ENCODE results near the gene TACSTD2. TPM values are rescaled to one million over a fixed set of nuclear protein-coding genes. Genes with fewer than 3 reads are reported as not detected.

TACSTD2 gene
- total RNA-seq, 3 donors from 2014 or later, result 1.1 to 335 (median 230) TPM

DNA sequence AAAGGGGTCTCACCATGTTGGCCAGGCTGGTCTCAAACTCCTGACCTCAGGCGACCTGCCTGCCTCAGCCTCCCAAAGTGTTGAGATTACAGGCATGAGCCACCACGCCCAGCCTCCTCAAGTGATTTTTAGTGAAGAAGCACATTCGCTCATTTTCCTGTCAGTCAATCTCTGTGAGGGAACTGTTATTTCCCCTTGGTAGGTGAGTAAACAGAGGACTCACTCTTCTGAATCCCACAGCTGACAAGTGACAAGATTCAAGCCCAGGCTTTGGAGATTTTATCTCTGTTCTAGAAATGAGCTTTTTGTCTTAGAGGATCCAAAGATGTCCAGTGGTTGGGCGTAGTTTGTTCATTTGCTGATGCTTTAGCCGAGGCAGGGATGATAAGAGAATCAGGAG is 43.9 kb upstream of the TACSTD2 start:
- Histone ChIP-seq H3K4me1 (no peaks in the 10 kb centered on the region), H3K27me3 (no peaks in the 10 kb centered on the region), H3K36me3 (no peaks in the 10 kb centered on the region), H3K9me3 (no peaks in the 10 kb centered on the region), H3K27ac (peak overlapping the region; percentile 66 to 69), H3K4me3 (no peak overlapping the region)
- TF ChIP-seq POLR2AphosphoS5 (IDR thresholded peaks at IDR 0.05) (no peak), POLR2A (IDR thresholded peaks at IDR 0.05) (no peak)
- TF ChIP-seq, protein P1, sequence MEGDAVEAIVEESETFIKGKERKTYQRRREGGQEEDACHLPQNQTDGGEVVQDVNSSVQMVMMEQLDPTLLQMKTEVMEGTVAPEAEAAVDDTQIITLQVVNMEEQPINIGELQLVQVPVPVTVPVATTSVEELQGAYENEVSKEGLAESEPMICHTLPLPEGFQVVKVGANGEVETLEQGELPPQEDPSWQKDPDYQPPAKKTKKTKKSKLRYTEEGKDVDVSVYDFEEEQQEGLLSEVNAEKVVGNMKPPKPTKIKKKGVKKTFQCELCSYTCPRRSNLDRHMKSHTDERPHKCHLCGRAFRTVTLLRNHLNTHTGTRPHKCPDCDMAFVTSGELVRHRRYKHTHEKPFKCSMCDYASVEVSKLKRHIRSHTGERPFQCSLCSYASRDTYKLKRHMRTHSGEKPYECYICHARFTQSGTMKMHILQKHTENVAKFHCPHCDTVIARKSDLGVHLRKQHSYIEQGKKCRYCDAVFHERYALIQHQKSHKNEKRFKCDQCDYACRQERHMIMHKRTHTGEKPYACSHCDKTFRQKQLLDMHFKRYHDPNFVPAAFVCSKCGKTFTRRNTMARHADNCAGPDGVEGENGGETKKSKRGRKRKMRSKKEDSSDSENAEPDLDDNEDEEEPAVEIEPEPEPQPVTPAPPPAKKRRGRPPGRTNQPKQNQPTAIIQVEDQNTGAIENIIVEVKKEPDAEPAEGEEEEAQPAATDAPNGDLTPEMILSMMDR (IDR thresholded peaks at IDR 0.05), result no peak
- intact Hi-C loops (cut with DNase I; ENCODE audit: low total_unique reads), result no loop called here
- DNase-seq (ENCODE audit: low spot score in 2 of 2), result no peak

DNA sequence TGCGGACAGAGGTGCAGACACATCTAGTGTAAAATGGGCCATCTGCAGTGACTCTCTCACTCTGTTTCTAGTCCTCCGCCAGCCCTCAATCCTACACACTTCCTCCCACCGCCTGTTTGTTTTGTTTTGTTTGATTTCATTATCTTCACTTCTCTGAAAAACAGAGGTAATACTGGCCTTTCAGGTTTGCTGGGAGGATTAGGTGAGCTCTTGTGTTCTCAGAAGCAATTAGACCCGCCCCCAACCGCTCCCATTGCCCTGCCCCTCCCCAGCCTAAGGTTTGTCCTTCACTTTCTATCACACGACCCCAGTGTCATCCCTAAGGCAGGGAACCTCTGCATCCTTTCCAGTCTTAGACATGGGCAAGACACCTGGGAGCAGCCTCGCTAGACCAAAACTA is 43.2 kb upstream of the TACSTD2 start:
- Histone ChIP-seq H3K36me3 (no peaks in the 10 kb centered on the region), H3K27me3 (no peaks in the 10 kb centered on the region), H3K4me1 (no peaks in the 10 kb centered on the region), H3K4me3 (peak overlapping the region in 1 of 3 donors; percentile 8), H3K9me3 (no peaks in the 10 kb centered on the region), H3K27ac (peak overlapping the region; percentile 66 to 69)
- peak in 1 of 2 donors; percentile 58 for DNase-seq (ENCODE audit: low spot score in 2 of 2)
- intact Hi-C loops (cut with DNase I; ENCODE audit: low total_unique reads), result no loop called here
- no peak for TF ChIP-seq POLR2AphosphoS5 (IDR thresholded peaks at IDR 0.05)
- TF ChIP-seq POLR2A (IDR thresholded peaks at IDR 0.05), result no peak
- TF ChIP-seq, protein P1 (IDR thresholded peaks at IDR 0.05), result no peak

DNA sequence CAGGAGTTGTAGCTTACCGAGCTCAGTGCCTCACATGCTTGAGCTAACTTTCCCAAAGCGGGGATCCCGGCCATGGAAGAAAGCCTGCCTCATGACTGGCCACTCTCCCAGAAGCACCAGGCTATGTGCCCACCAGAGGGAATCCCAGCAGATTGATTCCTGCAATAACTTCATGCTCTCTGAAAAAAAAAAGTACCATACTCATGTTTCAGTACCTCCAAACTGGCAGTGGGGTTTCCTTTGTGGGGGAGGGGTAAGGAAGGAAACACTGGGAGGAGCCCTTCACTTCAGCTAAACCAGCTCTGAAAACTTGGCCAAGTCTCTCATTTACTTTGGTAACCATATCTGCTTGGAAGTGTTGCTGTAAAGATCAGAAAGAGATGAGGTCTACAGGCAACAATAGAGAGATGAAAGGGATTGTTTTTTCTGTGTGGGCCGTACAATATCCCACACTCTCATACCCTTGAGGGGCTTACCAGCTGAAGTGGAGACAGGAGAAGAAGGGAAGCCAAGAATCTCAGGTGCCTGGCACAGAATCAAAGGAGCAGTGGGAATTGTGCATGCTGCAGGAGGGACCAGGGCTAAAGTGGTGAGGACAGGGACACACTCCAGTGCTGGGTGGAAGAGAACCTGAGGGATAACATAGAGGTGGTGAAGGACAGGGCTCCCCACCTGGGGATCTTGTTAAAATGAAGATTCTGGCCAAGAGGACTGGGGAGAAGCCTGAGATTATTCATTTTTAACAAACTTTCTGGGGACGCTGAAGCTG is 42.4 kb upstream of the TACSTD2 start:
- no peak overlapping the region for H3K4me3 ChIP-seq
- DNase-seq (ENCODE audit: low spot score in 2 of 2), result no peak
- intact Hi-C loops (cut with DNase I; ENCODE audit: low total_unique reads), result no loop called here
- H3K4me1 ChIP-seq, result no peaks in the 10 kb centered on the region
- H3K36me3 ChIP-seq, result no peaks in the 10 kb centered on the region
- no peaks in the 10 kb centered on the region for H3K9me3 ChIP-seq
- H3K27ac ChIP-seq, result peak overlapping the region; percentile 66 to 69
- TF ChIP-seq POLR2A (IDR thresholded peaks at IDR 0.05) (no peak), POLR2AphosphoS5 (IDR thresholded peaks at IDR 0.05) (no peak)
- TF ChIP-seq, protein P1 (IDR thresholded peaks at IDR 0.05), result no peak
- H3K27me3 ChIP-seq, result no peaks in the 10 kb centered on the region

DNA sequence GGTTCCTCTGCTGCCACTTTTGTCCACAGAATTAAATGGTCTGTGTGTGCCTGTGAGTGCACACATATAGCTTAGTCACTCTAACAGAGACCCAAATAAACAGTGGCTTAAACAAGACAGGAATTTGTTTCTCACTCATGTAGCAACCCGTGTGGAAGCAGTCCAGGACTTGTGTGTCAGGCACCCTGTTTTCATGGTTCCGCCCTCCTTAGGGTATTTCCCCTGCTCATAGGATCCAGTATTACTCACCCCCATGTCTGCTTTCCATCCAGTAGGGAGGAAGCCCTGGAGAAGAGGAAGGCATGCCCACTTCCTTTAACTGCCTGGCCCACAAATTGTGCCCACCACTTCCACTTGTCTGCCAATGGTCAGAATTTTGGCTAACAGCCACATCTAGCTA is 41.3 kb upstream of the TACSTD2 start:
- intact Hi-C loops (cut with DNase I; ENCODE audit: low total_unique reads), result no loop called here
- Histone ChIP-seq H3K4me1 (no peaks in the 10 kb centered on the region), H3K27ac (peak overlapping the region; percentile 66 to 74), H3K4me3 (no peak overlapping the region), H3K9me3 (no peaks in the 10 kb centered on the region), H3K27me3 (no peaks in the 10 kb centered on the region), H3K36me3 (no peaks in the 10 kb centered on the region)
- TF ChIP-seq POLR2AphosphoS5 (IDR thresholded peaks at IDR 0.05), result peak in 2 of 3 donors; percentile 24 to 42
- TF ChIP-seq, protein P1 (IDR thresholded peaks at IDR 0.05), result no peak
- DNase-seq (ENCODE audit: low spot score in 2 of 2), result peak; percentile 40 to 65

DNA sequence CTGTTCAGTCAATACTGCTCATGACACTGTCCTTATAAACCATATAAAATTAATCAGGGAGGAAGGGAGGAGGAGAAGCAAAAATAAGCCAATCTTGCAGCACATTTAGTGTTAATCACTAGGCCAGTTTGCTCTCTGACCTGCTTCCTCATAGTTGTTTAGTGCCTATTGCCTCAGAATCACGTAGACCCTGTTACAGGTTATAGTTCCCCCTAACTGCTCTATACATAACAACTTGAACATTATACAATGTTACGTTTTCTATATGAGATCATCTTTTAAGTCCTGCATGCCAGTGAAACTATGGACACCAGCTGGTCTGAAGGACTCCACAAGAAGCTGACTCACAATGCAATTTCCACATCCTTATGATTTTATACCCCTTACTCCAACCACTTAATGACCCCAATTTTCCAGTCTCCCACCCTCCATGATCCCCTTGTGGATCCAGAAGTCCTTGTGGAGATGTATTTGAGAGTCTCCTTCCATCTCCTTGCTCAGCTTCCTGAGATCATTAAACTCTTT is 34.9 kb upstream of the TACSTD2 start:
- Histone ChIP-seq H3K36me3 (no peaks in the 10 kb centered on the region), H3K4me1 (no peaks in the 10 kb centered on the region), H3K27ac (no peak overlapping the region), H3K27me3 (no peaks in the 10 kb centered on the region), H3K4me3 (no peak overlapping the region), H3K9me3 (peaks cover 0 to 8% of the 10 kb centered on the region in 2 donors)
- DNase-seq (ENCODE audit: low spot score in 2 of 2), result no peak
- intact Hi-C loops (cut with DNase I; ENCODE audit: low total_unique reads), result no loop called here
- TF ChIP-seq POLR2A (IDR thresholded peaks at IDR 0.05) (no peak), POLR2AphosphoS5 (IDR thresholded peaks at IDR 0.05) (no peak)
- TF ChIP-seq, protein P1 (IDR thresholded peaks at IDR 0.05), result no peak
